Measurements from ENCODE around the gene BCAT1.

Gene BCAT1

DNA sequence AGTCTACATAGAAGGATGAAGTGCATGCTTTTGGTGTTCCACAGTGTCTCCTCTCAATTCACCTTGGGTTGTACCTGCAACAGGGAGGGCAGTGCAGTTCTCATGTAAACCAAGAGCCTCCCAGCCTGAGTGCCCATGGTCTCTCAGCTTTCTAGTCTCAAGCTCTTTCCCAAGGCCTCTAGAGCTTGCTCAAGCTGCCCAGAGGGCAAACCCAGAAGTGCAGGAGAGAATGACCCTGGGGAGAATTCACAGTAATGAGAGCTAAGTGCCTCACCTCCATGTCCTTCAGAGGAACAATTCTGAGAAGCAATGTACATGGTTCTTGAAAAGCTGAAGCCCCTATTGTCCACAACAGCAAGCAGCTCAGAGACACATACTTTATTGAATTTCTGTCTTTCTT lies 180.5 kb downstream of the BCAT1 start:
- no peaks in the 10 kb centered on the region for H3F3A ChIP-seq (ENCODE audit: control insufficient read depth, insufficient read depth)
- H3K4me2 ChIP-seq (ENCODE audit: low read length): no peak overlapping the region
- no peaks in the 10 kb centered on the region for H3K36me3 ChIP-seq (ENCODE audit: control insufficient read depth, low read length)
- H3K4me3 ChIP-seq (ENCODE audit: low read length): no peak overlapping the region
- H3K27ac ChIP-seq (ENCODE audit: low read depth, low read length): no peak overlapping the region
- H3K79me2 ChIP-seq (ENCODE audit: control insufficient read depth, low read length): no peaks in the 10 kb centered on the region
- H3K4me1 ChIP-seq (ENCODE audit: control insufficient read depth, low read length): no peaks in the 10 kb centered on the region
- no peak for TF ChIP-seq EZH2phosphoT487 (IDR thresholded peaks at IDR 0.05; ENCODE audit: borderline replicate concordance, low read length)
- TF ChIP-seq CTCF (IDR thresholded peaks at IDR 0.05; ENCODE audit: low read depth, low read length, poor library complexity, severe bottlenecking): no peak
- no peaks in the 10 kb centered on the region for H3K9me2 ChIP-seq (replicated peaks; ENCODE audit: control insufficient read depth, low read length)
- H3K27me3 ChIP-seq (ENCODE audit: control insufficient read depth, low read length): peaks cover 7% of the 10 kb centered on the region; the same call in 1 of the 2 replicates
- no peaks in the 10 kb centered on the region for H4K20me1 ChIP-seq (ENCODE audit: control insufficient read depth, insufficient read depth, low read depth, low read length)
- no peaks in the 10 kb centered on the region for H3K9me3 ChIP-seq (ENCODE audit: control insufficient read depth, insufficient read depth, low read length)

GRCh38 chr12:24767016-24767415 lies 181.9 kb downstream of the BCAT1 start:
- no peaks in the 10 kb centered on the region for H3K4me1 ChIP-seq (ENCODE audit: control insufficient read depth, low read length)

DNA sequence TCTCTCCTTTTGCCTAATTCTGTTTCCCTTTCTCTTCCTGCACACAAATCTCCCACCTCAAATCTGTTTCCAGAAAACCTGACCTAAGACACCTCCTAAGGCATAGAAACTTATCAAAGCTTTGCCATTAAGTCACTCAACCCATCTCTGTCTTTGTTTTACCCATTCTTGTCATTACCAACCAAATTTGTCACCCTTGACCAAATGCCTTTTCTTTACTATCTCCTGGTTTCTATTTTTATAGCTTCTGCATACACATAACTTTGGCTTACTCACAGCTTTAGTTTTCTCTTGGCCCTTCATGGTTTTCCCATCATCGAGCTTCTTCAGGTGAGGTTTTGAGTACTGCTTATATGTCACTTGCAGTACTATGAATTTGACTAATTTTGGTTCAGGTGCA lies 184.2 kb downstream of the BCAT1 start:
- Histone ChIP-seq H3F3A (ENCODE audit: control insufficient read depth, insufficient read depth) (no peaks in the 10 kb centered on the region), H3K36me3 (ENCODE audit: control insufficient read depth, low read length) (no peaks in the 10 kb centered on the region), H3K4me3 (ENCODE audit: low read length) (no peak overlapping the region), H4K20me1 (ENCODE audit: control insufficient read depth, insufficient read depth, low read depth, low read length) (no peaks in the 10 kb centered on the region), H3K27me3 (ENCODE audit: control insufficient read depth, low read length) (peaks cover 12% of the 10 kb centered on the region), H3K9me3 (ENCODE audit: control insufficient read depth, insufficient read depth, low read length) (no peaks in the 10 kb centered on the region), H3K9me2 (replicated peaks; ENCODE audit: control insufficient read depth, low read length) (no peaks in the 10 kb centered on the region), H3K4me1 (ENCODE audit: control insufficient read depth, low read length) (no peaks in the 10 kb centered on the region), H3K79me2 (ENCODE audit: control insufficient read depth, low read length) (no peaks in the 10 kb centered on the region), H3K4me2 (ENCODE audit: low read length) (no peak overlapping the region), H3K27ac (ENCODE audit: low read depth, low read length) (no peak overlapping the region)
- TF ChIP-seq EZH2phosphoT487 (IDR thresholded peaks at IDR 0.05; ENCODE audit: borderline replicate concordance, low read length): no peak
- no peak for TF ChIP-seq CTCF (IDR thresholded peaks at IDR 0.05; ENCODE audit: low read depth, low read length, poor library complexity, severe bottlenecking)

More at GRCh38 chr12:24767016-24767415, 181.9 kb downstream of the BCAT1 start:
- no peaks in the 10 kb centered on the region for H3K36me3 ChIP-seq (ENCODE audit: control insufficient read depth, low read length)
- H3K9me3 ChIP-seq (ENCODE audit: control insufficient read depth, insufficient read depth, low read length): no peaks in the 10 kb centered on the region
- peaks cover 7% of the 10 kb centered on the region; the same call in 1 of the 2 replicates for H3K27me3 ChIP-seq (ENCODE audit: control insufficient read depth, low read length)
- H3K27ac ChIP-seq (ENCODE audit: low read depth, low read length): no peak overlapping the region
- H3K4me2 ChIP-seq (ENCODE audit: low read length): no peak overlapping the region
- H3K79me2 ChIP-seq (ENCODE audit: control insufficient read depth, low read length): no peaks in the 10 kb centered on the region
- H4K20me1 ChIP-seq (ENCODE audit: control insufficient read depth, insufficient read depth, low read depth, low read length): no peaks in the 10 kb centered on the region
- TF ChIP-seq CTCF (IDR thresholded peaks at IDR 0.05; ENCODE audit: low read depth, low read length, poor library complexity, severe bottlenecking) (no peak), EZH2phosphoT487 (IDR thresholded peaks at IDR 0.05; ENCODE audit: borderline replicate concordance, low read length) (no peak)
- no peaks in the 10 kb centered on the region for H3K9me2 ChIP-seq (replicated peaks; ENCODE audit: control insufficient read depth, low read length)
- H3F3A ChIP-seq (ENCODE audit: control insufficient read depth, insufficient read depth): no peaks in the 10 kb centered on the region
- H3K4me3 ChIP-seq (ENCODE audit: low read length): no peak overlapping the region

All from DOHH2 (cell line).